HT-29 (cell line): ENCODE measurements around the gene GABBR2. TPM values are rescaled to one million over a fixed set of nuclear protein-coding genes. Genes with fewer than 3 reads are reported as not detected.
A peak's percentile ranks its signal among the peaks of the same experiment; 100 is the strongest.
"Not testable (repeated sequence)": the region's sequence is repeated elsewhere in the genome, so short reads cannot be mapped to it uniquely, and the experiment has no call there.

ENCODE experiments used
- DNase-seq: peaks from one replicate; pipeline ENCODE4 v3.0.0-alpha.2; 2015; ENCODE audit warnings: low spot score
- total RNA-seq: library from RNA; depleted of rRNA; stranded (reverse); fragments of >200 nt; shearing (Covaris generic); gene quantifications from 2 replicates; pipeline ENCODE4 v1.2.3, GENCODE V29; 2014

The GABBR2 gene
- total RNA-seq, 1 experiment from 2014 or later: not detected

- DNase-seq: no peak
Measured at GRCh38 chr9:98481676-98482075, 227.1 kb downstream of the GABBR2 start.

GRCh38 chr9:98479967-98480847, 228.5 kb downstream of the GABBR2 start:
- peak; percentile 60 for DNase-seq

GRCh38 chr9:98479449-98479848, 229.3 kb downstream of the GABBR2 start:
- no peak for DNase-seq

GRCh38 chr9:98477884-98478283, 230.9 kb downstream of the GABBR2 start:
- no peak for DNase-seq

DNA sequence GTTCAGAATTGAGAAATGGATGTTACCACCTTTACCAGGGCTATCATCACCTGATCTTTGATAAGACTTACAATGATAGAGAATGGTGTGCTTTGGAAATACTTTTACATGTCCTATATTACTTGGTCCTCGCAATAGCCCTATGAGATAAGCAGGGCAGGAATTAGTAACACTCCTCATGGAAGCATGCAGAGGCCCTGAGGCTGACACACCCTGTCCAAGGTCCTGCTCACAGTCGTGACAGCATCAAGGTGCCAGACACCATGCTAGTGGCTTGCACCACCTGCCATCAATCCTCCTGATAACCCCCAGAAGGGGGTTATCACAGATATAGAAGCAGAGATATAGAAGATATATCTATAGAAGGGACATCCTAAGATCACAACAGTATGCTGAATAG, 236.5 kb downstream of the GABBR2 start:
- no peak for DNase-seq

GRCh38 chr9:98471185-98471584, 237.6 kb downstream of the GABBR2 start:
- no peak for DNase-seq

GRCh38 chr9:98468567-98469239, 240.0 kb downstream of the GABBR2 start:
- no peak for DNase-seq

- no peak for DNase-seq
Measured at GRCh38 chr9:98465799-98466198, 242.9 kb downstream of the GABBR2 start.

- not testable (repeated sequence) for DNase-seq
Measured at GRCh38 chr9:98464156-98464690, 244.5 kb downstream of the GABBR2 start.

- no peak for DNase-seq
Measured at GRCh38 chr9:98462310-98462709, 246.4 kb downstream of the GABBR2 start.

- DNase-seq: no peak
Measured at GRCh38 chr9:98460704-98461103, 248.0 kb downstream of the GABBR2 start.

DNA sequence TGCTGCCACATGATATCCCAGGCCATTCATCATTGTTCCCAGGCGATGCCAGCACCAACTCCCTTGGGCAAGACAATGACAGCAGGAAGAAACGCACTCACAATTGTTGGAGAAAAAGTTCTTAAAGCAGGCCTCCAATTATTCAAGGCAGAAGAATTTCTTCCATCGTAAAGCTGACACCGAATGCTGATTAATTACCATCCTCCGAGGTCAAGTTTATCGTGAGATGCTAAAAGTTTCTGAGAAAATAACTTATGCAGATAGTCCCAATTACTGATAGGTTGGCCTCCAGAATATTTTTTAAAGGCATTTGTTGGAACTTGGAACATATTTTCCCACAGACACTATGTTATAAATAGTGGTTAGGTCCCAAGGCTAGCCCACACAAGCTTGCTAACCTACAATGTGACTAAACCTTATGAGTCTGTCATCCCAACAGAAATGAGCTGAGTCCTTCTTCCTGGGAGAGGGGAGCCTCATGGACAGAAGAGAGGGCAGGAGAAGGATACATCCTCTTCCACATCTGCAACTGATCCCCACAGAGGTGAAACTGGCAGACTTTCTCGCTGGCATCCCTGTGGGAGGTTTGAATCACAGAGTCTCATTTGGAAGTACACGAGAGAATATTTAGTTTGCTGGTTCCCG, 250.9 kb downstream of the GABBR2 start:
- no peak for DNase-seq

DNA sequence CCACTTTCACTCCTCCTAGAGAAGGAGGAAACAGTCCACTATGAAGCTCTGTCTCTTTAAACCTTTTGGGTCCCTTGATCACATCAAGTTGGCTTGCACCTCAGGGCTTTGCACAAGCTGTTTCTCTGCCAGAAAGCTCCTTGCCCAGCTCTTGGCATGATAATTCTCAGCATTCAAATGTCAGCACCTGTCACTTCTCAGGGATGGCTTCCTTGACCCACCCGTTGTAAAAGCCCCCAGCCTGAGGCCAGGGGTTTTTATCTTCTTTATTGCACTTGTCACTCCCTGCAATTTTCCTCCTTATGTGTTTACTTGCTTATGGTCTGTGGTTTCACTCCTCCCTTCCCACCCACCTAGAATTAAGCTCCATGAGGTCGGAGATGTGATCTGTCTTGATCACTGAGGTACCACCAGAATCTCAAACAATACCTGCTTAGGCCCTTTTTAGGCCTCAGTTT, 252.6 kb downstream of the GABBR2 start:
- no peak for DNase-seq

- DNase-seq: no peak
Measured at GRCh38 chr9:98455256-98456155, 253.2 kb downstream of the GABBR2 start.

- DNase-seq: no peak
Measured at GRCh38 chr9:98453589-98454311, 255.0 kb downstream of the GABBR2 start.

GRCh38 chr9:98451576-98451975, 257.2 kb downstream of the GABBR2 start:
- DNase-seq: no peak

- DNase-seq: no peak
Measured at GRCh38 chr9:98450496-98450895, 258.2 kb downstream of the GABBR2 start.

GRCh38 chr9:98449871-98450270, 258.9 kb downstream of the GABBR2 start:
- no peak for DNase-seq

- DNase-seq: no peak
Measured at GRCh38 chr9:98445576-98445975, 263.2 kb downstream of the GABBR2 start.

DNA sequence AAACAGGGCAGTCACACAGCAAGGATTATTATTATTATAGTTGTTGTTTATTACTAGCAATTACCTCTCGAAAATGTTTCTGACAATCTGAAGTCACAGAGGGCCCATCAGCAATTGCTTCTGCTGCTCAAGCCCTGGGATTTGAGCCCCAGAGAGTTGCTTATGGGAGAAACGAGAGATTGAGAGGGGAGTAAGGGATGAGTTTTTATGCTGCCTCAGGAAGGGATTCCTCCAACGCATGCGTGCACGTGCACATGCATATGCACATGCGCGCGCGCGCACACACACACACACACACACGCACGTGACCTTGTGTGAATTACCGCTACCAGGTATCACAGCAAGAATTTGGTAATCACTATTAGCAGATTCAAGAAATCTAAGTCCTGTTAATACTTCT, 264.1 kb downstream of the GABBR2 start:
- DNase-seq: no peak
